Adrenal gland (tissue), 12 donors: Measurements from ENCODE around the gene EXT2. TPM values are rescaled to one million over a fixed set of nuclear protein-coding genes. Genes with fewer than 3 reads are reported as not detected.

Source experiments
- DNase-seq, 7 donors: peaks; one replicate each; pipeline ENCODE4 v3.0.0-alpha.2; 2019 to 2020
- H3K27ac ChIP-seq, 5 donors: fragments of 200-600 bp; sonication (generic) in 4 of 5; 1 replicate in 3 of 5; 2 replicates in 2 of 5; pipeline versions ENCODE4 v1.5.1 to v1.8.0; 2016 to 2020; ENCODE audit warnings: mild to moderate bottlenecking in 1 of 5
- H3K27me3 ChIP-seq: fragments of 200-600 bp; 2 replicates; pipeline ENCODE4 v1.8.0; 2021
- H3K36me3 ChIP-seq, 2 donors: fragments of 200-600 bp; replicated peaks in 1 of 2; 1 replicate in 1 of 2; 2 replicates in 1 of 2; pipeline versions ENCODE4 v1.5.1 to v1.8.0; 2018 to 2022
- H3K4me1 ChIP-seq, 2 donors: fragments of 200-600 bp; replicated peaks in 1 of 2; 1 replicate in 1 of 2; 2 replicates in 1 of 2; pipeline versions ENCODE4 v1.5.1 to v1.8.0; 2018 to 2021
- H3K4me3 ChIP-seq, 4 donors: fragments of 200-600 bp; sonication (generic) in 3 of 4; one replicate each; pipeline ENCODE4 v1.5.1; 2016 to 2018
- H3K9me3 ChIP-seq, 3 donors: fragments of 200-600 bp; sonication (generic) in 1 of 3; replicated peaks in 1 of 3; 1 replicate in 2 of 3; 2 replicates in 1 of 3; pipeline versions ENCODE4 v1.5.1 to v1.8.0; 2016 to 2021
- CTCF ChIP-seq, 6 experiments: fragments of 450-650 bp in 4 of 6; fragments of 200-600 bp in 2 of 6; sonication (generic) in 1 of 6; IDR thresholded peaks; 1 replicate in 5 of 6; 2 replicates in 1 of 6; pipeline versions ENCODE4 v1.5.1 to v1.8.0; 2016 to 2021; ENCODE audit warnings: antibody characterized with exemption in 6 of 6, mild to moderate bottlenecking in 2 of 6, moderate library complexity in 1 of 6
- POLR2A ChIP-seq, 2 donors: fragments of 450-650 bp; IDR thresholded peaks; one replicate each; pipeline ENCODE4 v1.6.1; 2017; ENCODE audit warnings: antibody characterized with exemption in 2 of 2, mild to moderate bottlenecking in 2 of 2, moderate library complexity in 1 of 2
- WGBS, 4 donors: extraction: QIAGEN DNeasy Blood & Tissue Kit in 2 of 4; methylation state at CpG; one replicate each; pipeline versions ENCODE4 v1.1.5 to v1.1.7; 2013 to 2017; 5-methylcytosine and 5-hydroxymethylcytosine counted together
- intact Hi-C, 2 donors: fragments of 100-400 bp; cut with DNase I; formaldehyde crosslinking; loops; one replicate each; pipeline versions ENCODE4 v1.14.1 to v1.15.0; 2022 to 2023
- polyA plus RNA-seq, 3 donors: library from polyadenylated mRNA; stranded (reverse); fragments of 200-250 nt in 2 of 3; fragments of 350-450 nt in 1 of 3; fragmentation: Illumina TruSeq in 1 of 3; extraction: RNeasy Lipid Tissue Mini Kit (QIAGEN cat#74804) in 1 of 3; gene quantifications; one replicate each; pipeline ENCODE4 v1.2.3, GENCODE V29; 2013 to 2014
- total RNA-seq, 9 donors: library from RNA; depleted of rRNA in 4 of 9; stranded (reverse); fragments of >200 nt in 4 of 9; fragments of 120-200 nt in 1 of 9; fragmentation: NEBNext Ultra II Directional in 1 of 9; extraction: Animal tissue kit (Norgen Biotek cat#: 25700) in 1 of 9; gene quantifications; one replicate each; pipeline versions ENCODE4 v1.1.0 to v1.2.4, GENCODE V29; 2013 to 2023
- donor health status: healthy with polysubstance abuse.
- donor health status: Bipolar disorder and iron deficiency.
- donor health status: DM: yes; HTN: yes; CAD: no.
- donor health status: DM: no; HTN: no; CAD: no.
- donor health status: DM: no; HTN: no; CAD: no.
- donor health status: DM: yes; HTN: yes; CAD: no.

The EXT2 gene
- total and polyA plus RNA-seq, 12 donors = 28.7 to 89.3 (median 46.3) TPM

- no peak for TF ChIP-seq POLR2A (IDR thresholded peaks at IDR 0.05)
- TF ChIP-seq CTCF (IDR thresholded peaks at IDR 0.05) = no peak
- DNase-seq = peak in 1 of 7 donors; percentile 29
- H3K27me3 ChIP-seq = no peaks in the 10 kb centered on the region
- H3K4me3 ChIP-seq = no peak overlapping the region
- H3K27ac ChIP-seq = no peak overlapping the region
- no peaks in the 10 kb centered on the region for H3K4me1 ChIP-seq
- no peaks in the 10 kb centered on the region for H3K9me3 ChIP-seq
- intact Hi-C loops = no loop called here
- H3K36me3 ChIP-seq = no peaks in the 10 kb centered on the region
- 84 to 95% (median 91%) methylated on average over 3 to 5 of the region's 5 CpGs for WGBS, 4 donors
These were observed 163.5 kb downstream of the EXT2 start for GRCh38 chr11:44258839-44259420.

GRCh38 chr11:44260081-44260480, 164.6 kb downstream of the EXT2 start:
- H3K4me3 ChIP-seq = no peak overlapping the region
- WGBS, 4 donors = 64 to 79% (median 77%) methylated on average over 3 to 4 of the region's 4 CpGs
- no peak for DNase-seq

GRCh38 chr11:44261800-44262591, 166.5 kb downstream of the EXT2 start:
- intact Hi-C loops = loop anchor here in 1 of 2 donors (10.0 kb wide), 1 partner anchor 127 kb away; no protein-coding TSS in a partner anchor
- TF ChIP-seq CTCF (IDR thresholded peaks at IDR 0.05) = no peak
- no peak for TF ChIP-seq POLR2A (IDR thresholded peaks at IDR 0.05)
- Histone ChIP-seq H3K27me3 (no peaks in the 10 kb centered on the region), H3K27ac (no peak overlapping the region), H3K4me1 (no peaks in the 10 kb centered on the region), H3K9me3 (no peaks in the 10 kb centered on the region), H3K36me3 (no peaks in the 10 kb centered on the region), H3K4me3 (no peak overlapping the region)
- WGBS, 4 donors = 83 to 89% (median 87%) methylated on average over 7 to 14 of the region's 14 CpGs
- peak in 1 of 7 donors; percentile 31 for DNase-seq

More at GRCh38 chr11:44260081-44260480, 164.6 kb downstream of the EXT2 start:
- Histone ChIP-seq H3K9me3 (no peaks in the 10 kb centered on the region), H3K36me3 (no peaks in the 10 kb centered on the region), H3K27me3 (no peaks in the 10 kb centered on the region), H3K4me1 (no peaks in the 10 kb centered on the region), H3K27ac (no peak overlapping the region)
- TF ChIP-seq POLR2A (IDR thresholded peaks at IDR 0.05) (no peak), CTCF (IDR thresholded peaks at IDR 0.05) (no peak)
- intact Hi-C loops = loop anchor here in 1 of 2 donors (10.0 kb wide), 1 partner anchor 125 kb away; no protein-coding TSS in a partner anchor

- 76 to 82% (median 78%) methylated on average over 8 to 20 of the region's 20 CpGs for WGBS, 4 donors
- Histone ChIP-seq H3K9me3 (no peaks in the 10 kb centered on the region), H3K27me3 (no peaks in the 10 kb centered on the region), H3K36me3 (no peaks in the 10 kb centered on the region), H3K27ac (no peak overlapping the region), H3K4me1 (no peaks in the 10 kb centered on the region), H3K4me3 (no peak overlapping the region)
- TF ChIP-seq CTCF (IDR thresholded peaks at IDR 0.05) = no peak
- no peak for DNase-seq
- intact Hi-C loops = loop anchor here in 1 of 2 donors (10.0 kb wide), 1 partner anchor 129 kb away; no protein-coding TSS in a partner anchor
These were observed 168.4 kb downstream of the EXT2 start for GRCh38 chr11:44263738-44264437.
